Lower leg skin (tissue), 4 donors: ENCODE results near the gene APCDD1. TPM values are rescaled to one million over a fixed set of nuclear protein-coding genes. Genes with fewer than 3 reads are reported as not detected.
"Not testable (repeated sequence)": the region's sequence is repeated elsewhere in the genome, so short reads cannot be mapped to it uniquely, and the experiment has no call there.

ENCODE experiments used
- DNase-seq, 2 donors: peaks; one replicate each; pipeline ENCODE4 v3.0.0-alpha.2; 2019; ENCODE audit warnings: low spot score in 2 of 2
- H3K4me3 ChIP-seq: fragments of 200-600 bp; sonication (generic); 2 replicates; pipeline ENCODE4 v1.5.1; 2017; ENCODE audit warnings: mild to moderate bottlenecking, low read depth; ENCODE audit not compliant: poor library complexity, severe bottlenecking
- CTCF ChIP-seq, 3 donors: fragments of 450-650 bp; IDR thresholded peaks; one replicate each; pipeline ENCODE4 v1.5.1; 2016; ENCODE audit warnings: antibody characterized with exemption in 3 of 3, mild to moderate bottlenecking in 3 of 3, moderate library complexity in 2 of 3
- POLR2A ChIP-seq, 2 donors: fragments of 450-650 bp; IDR thresholded peaks; one replicate each; pipeline ENCODE4 v1.6.1; 2016 to 2017; ENCODE audit warnings: antibody characterized with exemption in 2 of 2, mild to moderate bottlenecking in 1 of 2, moderate library complexity in 1 of 2
- WGBS, 2 donors: methylation state at CpG; one replicate each; pipeline ENCODE4 v1.1.5; 2018; 5-methylcytosine and 5-hydroxymethylcytosine counted together
- intact Hi-C: fragments of 100-400 bp; cut with DNase I; formaldehyde crosslinking; loops from one replicate; pipeline ENCODE4 v1.15.0; 2023; ENCODE audit warnings: low total_unique reads
- total RNA-seq, 4 donors: library from RNA; depleted of rRNA; stranded (reverse); fragments of >200 nt; gene quantifications; one replicate each; pipeline ENCODE4 v1.1.0, GENCODE V29; 2016

Gene APCDD1
- total RNA-seq, 4 donors from 2014 or later = 76.6 to 192 (median 180) TPM

GRCh38 chr18:10533111-10533510 is 78.7 kb downstream of the APCDD1 start:
- intact Hi-C loops = no loop called here
- DNase-seq = no peak
- TF ChIP-seq CTCF (IDR thresholded peaks at IDR 0.05) (no peak), POLR2A (IDR thresholded peaks at IDR 0.05) (no peak)
- WGBS, 2 donors = 93 to 95% methylated on average over 2 of the region's 2 CpGs
- H3K4me3 ChIP-seq = no peak overlapping the region

GRCh38 chr18:10536280-10536679 is 81.8 kb downstream of the APCDD1 start:
- no peak for TF ChIP-seq CTCF (IDR thresholded peaks at IDR 0.05)
- no peak for TF ChIP-seq POLR2A (IDR thresholded peaks at IDR 0.05)
- intact Hi-C loops = no loop called here
- DNase-seq = no peak
- WGBS, 2 donors = 92 to 93% methylated on average over 2 of the region's 2 CpGs
- H3K4me3 ChIP-seq = no peak overlapping the region

- H3K4me3 ChIP-seq = no peak overlapping the region
- intact Hi-C loops = no loop called here
- TF ChIP-seq CTCF (IDR thresholded peaks at IDR 0.05) (no peak), POLR2A (IDR thresholded peaks at IDR 0.05) (no peak)
- 60 to 61% methylated on average over 2 of the region's 2 CpGs for WGBS, 2 donors
- DNase-seq = no peak
Measured at GRCh38 chr18:10537765-10538164, 83.3 kb downstream of the APCDD1 start.

- intact Hi-C loops, DNase-seq, H3K4me3 ChIP-seq: not testable (repeated sequence)
- WGBS, 2 donors = 93% methylated on average over 5 of the region's 5 CpGs
Measured at GRCh38 chr18:10539124-10539523, 84.7 kb downstream of the APCDD1 start.

Other genes with a start within 250 kb of the APCDD1 start
- gene NAPG, start 71.4 kb downstream of the APCDD1 start, total RNA-seq = 10 to 100 TPM; 15.6 to 25.7 (median 22.0) TPM